Superior temporal gyrus (tissue), 1 donor: Measurements from ENCODE around the gene ZNF804B.

Experiments
- DNase-seq: peaks from one replicate; pipeline ENCODE4 v3.0.0-alpha.2; 2016; ENCODE audit errors: extremely low spot score

ZNF804B gene

DNA sequence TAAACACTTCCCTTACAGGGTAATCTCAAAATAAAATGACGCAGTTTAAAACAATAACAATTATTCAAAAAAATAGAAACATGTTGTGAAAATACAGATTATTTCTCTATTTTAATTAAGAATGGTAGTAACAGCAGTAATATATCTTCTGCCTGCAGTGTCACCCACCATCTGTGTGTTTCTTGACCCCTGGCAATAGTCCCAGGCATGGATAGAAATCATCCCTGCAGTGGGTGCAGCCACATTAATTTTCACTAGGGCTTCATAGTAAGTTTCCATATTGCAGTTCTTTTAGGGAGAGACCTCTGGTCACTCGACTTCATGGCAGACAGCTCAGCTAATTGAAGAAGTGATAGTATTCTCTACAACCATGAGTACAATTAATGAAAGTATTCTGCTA lies 506.1 kb downstream of the ZNF804B start:
- no peak for DNase-seq

DNA sequence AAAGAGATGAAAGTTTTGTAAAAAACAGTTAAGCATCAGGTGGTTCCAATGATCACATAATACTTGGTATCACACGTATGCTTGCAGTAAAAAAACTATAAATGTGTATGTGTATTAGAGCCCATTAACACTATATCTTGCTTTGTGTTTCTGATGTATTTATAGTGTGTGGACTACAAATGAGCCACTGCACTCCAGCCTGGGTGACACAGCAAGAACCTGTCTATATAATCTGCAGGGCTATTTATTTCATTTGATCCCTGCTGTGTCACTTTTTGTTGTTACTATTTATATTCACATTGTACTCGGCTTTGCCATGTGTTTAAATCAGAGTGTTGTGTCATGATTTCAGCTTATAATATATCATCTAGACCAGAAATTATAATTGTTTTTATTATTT lies 523.8 kb downstream of the ZNF804B start:
- no peak for DNase-seq

DNA sequence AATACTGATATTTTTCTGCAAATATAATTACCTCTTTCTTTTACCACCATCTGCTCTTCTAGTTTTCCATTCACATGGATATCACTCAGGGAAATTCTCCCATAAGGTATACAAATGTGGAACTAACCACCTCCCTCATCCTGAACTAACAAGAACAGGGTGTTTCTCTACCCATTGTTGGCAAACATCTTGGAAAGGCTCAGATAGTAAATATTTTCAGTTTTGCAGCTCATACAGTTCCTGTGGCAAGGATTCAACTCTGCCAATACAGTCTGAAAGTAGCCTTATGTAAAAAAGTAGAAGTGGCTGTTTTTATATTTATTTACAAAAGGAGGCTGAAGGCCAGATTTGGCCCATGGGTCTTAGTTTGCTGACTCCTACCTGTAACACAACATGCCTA lies 549.0 kb downstream of the ZNF804B start:
- no peak for DNase-seq

DNA sequence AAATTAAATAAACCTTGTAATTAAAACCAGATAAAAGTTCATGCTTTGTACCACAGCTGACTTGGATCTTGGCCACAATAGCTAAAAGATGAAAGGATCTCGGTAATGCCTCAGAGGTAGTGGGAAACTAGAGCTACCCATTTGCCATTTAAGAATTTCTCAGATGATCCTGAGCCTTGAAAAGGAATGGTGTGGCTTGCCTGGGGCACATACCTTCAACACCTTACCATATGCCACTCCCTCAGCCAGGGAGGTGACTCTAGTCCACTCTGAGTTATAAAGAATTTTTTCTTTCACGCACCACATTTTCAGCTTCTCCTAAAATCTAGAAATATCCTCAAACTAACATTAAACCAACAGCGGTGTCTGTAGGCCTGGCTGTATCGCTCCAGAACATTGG lies 552.4 kb downstream of the ZNF804B start:
- DNase-seq: no peak

DNA sequence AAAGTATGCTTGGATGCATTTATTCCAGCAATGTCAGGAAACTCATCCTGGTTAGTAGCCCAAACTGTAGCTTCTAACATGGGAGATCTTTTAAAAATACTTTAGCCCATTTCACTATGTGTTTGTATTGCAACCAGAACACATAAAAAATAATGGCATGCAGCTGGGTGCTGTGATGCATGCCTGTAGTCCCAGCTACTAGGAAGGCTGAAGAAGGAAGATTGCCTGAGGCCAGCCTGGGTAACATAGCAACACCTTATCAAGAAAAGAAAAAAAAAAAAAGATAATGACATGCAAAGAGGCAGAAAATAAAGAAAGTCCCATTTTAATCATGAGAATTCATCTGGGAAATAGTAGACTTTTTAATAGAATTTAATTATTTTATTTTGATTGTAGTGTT lies 553.1 kb downstream of the ZNF804B start:
- no peak for DNase-seq

DNA sequence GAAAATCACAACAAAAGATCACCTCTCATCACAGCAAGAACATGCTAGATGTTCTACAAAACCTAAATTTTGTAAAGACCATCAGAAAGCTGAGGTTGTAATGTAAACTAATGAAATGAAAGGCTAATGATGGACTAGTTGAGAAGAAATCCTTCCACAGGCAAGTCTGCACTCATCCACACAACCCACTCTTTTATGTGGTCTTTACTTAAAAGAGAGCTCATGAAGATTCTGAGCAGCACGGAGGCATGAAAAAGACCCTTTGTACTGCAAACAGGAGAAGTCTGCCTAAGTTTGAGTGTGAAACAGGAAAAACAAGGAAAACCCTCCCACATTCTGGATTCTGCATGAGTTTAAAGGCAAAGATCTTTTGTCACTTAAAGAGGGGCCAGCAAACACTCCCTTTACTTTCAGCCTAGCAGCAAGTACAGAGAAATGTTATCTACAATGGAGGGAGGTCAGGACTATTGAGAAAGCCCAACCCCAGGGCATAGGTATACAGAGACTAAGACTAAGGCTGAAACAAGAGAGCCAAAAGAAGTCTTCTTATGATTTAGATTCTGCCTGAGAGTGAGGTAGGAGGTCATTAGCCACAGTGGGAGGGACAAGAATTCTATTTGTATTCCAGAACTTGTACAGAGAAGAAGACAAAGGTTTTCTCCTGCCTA lies 557.2 kb downstream of the ZNF804B start:
- DNase-seq: no peak

DNA sequence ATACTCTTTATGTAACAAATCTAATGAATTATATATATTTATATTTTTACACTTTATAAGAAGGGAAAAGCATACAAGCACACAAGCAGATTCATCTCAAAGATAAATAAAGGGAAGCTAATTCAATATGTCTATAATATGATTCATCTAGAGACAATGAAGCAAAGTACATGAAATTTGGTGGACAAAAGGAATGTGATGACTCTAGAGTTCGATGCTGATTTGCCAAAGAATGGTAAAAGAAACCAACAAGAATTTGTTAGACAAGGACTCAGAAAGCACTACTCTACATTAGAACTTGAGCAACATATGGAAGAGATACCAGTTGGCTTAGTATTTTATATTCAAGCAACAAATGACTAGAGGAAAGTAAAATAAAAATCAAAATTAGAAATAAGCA lies 572.5 kb downstream of the ZNF804B start:
- DNase-seq: no peak

DNA sequence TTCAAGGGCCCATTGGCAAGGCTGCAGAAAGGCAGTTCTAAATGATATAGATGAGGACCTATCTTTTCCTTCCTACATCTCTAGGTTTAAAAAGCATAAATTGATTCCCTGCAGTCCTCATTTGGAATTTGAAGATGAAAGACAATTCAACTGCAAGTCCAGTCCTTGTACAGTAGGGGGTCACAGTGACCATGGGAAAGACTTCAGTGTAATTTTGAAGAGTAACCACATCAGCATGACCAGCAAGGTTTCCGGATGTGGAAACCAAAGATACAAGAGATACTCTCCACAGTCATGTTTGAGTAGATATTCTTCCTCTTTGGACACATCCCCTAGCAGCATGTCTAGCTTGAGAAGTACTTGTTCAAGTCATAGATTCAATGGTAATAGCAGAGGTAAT lies 575.3 kb downstream of the ZNF804B start:
- DNase-seq: no peak

DNA sequence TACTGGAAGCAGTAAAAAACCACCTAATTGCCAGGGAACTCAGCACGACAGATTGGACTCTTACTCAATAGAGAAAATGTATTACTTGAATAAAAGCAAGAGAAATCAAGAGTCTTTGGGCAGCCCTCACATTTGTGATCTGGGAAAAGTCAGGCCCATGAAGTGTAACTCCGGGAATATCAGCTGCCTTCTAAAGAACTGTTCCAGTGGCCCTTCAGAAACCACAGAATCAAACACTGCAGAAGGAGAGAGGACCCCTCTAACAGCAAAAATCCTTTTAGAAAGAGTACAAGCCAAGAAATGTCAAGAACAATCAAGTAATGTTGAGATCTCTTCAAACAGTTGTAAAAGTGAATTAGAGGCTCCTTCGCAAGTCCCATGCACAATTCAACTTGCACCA lies 576.0 kb downstream of the ZNF804B start:
- DNase-seq: no peak

DNA sequence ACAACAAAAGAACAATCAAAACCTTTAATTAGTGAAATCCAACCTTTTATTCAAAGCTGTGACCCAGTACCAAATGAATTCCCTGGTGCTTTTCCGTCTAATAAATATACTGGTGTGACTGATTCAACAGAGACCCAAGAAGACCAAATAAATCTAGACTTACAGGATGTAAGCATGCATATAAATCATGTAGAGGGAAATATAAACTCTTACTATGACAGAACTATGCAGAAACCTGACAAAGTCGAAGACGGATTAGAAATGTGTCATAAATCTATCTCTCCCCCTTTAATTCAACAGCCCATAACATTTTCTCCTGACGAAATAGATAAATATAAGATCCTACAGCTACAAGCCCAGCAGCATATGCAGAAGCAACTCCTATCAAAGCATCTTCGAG lies 576.6 kb downstream of the ZNF804B start:
- no peak for DNase-seq

DNA sequence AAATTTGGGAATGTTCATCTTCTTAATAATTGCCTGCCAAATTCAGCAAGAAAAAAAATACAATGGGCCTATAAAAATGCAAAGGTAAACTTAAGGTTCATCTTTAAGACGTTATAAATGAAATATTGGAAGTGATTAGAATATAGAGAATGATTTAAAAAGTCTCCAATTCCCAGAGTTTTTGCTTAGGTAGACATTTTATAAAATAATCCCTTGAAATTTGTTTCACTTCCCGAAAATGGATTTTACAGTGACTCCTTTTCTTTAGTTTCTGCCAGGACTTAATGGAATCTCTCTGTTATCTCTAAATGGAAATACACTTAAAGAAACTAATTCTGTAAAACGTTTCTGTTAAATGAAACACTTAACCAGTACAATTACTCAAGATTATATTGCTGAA lies 580.2 kb downstream of the ZNF804B start:
- no peak for DNase-seq

DNA sequence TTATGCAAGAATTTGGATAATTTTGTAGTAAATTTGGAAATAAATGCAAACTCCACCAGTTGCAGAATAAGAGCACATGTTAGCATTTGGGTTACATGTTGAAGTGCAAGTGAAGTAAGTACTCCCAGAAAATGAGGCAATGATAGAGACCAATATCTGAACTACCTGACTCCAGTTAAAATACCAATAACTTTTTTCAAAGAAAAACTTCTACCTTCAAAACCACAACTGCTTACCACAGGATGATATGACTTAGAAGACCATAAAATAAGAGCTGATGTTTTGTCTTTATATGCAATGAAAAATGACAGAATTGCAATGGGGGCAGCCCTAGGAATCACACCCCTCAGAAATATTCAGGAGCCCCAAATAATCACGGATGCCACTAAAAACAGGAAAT lies 597.6 kb downstream of the ZNF804B start:
- no peak for DNase-seq

DNA sequence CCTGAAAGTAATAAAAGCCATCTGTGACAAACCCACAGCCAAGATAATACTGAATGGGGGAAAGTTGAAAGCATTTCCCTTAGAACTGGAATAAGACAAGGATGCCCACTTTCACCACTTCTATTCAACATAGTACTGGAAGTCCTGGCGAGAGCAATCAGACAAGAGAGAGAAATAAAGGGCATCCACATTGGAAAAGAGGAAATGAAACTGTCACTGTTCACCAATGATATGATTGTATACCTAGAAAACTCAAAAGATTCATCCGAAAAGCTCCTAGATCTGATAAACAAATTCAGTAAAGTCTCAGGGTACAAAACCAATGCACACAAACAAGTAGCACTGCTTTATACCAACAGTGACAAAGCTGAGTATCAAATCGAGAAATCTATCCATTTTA lies 617.7 kb downstream of the ZNF804B start:
- DNase-seq: no peak

DNA sequence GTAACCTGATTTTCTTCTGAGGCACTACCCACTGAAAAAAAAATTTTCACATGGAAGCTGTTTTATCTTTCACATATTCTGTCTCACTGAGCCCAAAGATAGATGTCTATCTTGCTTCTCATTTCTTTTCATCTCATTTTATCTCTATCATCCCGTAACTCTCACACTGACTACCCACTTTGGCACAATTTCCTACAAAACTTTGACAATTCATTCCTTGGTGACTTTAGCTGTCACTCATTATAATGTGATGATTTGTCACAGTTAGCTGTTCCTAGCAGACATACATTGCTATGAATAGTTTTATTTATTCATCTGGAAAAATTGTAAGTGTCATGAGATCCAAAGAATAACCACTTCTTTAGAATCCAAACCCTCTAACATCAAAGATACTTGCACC lies 625.9 kb downstream of the ZNF804B start:
- no peak for DNase-seq
